Measurements from ENCODE around the gene HCAR1.
"Not testable (repeated sequence)": the region's sequence is repeated elsewhere in the genome, so short reads cannot be mapped to it uniquely, and the experiment has no call there.

The HCAR1 gene

GRCh38 chr12:122696922-122697321 is 33.7 kb downstream of the HCAR1 start:
- H3K27ac ChIP-seq (ENCODE audit: extremely low read depth, low read depth, low read length); H3K9me3 ChIP-seq (ENCODE audit: control insufficient read depth, insufficient read depth, low read depth, low read length); H3K36me3 ChIP-seq (ENCODE audit: control insufficient read depth in 2 of 2, insufficient read depth in 1 of 2, low read length in 2 of 2); H3K4me1 ChIP-seq (ENCODE audit: control insufficient read depth, insufficient read depth, low read length); H3K4me3 ChIP-seq (ENCODE audit: low read depth, low read length); CTCF ChIA-PET; POLR2A ChIA-PET: not testable (repeated sequence)

- Histone ChIP-seq H3K4me1 (ENCODE audit: control insufficient read depth, insufficient read depth, low read length) (no peaks in the 10 kb centered on the region), H3K27ac (ENCODE audit: extremely low read depth, low read depth, low read length) (no peak overlapping the region), H3K4me3 (ENCODE audit: low read depth, low read length) (no peak overlapping the region), H3K36me3 (ENCODE audit: control insufficient read depth in 2 of 2, insufficient read depth in 1 of 2, low read length in 2 of 2) (no peaks in the 10 kb centered on the region), H3K9me3 (ENCODE audit: control insufficient read depth, insufficient read depth, low read depth, low read length) (no peaks in the 10 kb centered on the region)
- POLR2A ChIA-PET = no interaction called here
- CTCF ChIA-PET = interaction anchor here (0.6 kb wide), 3 partner anchors 50 to 1333 kb away, joined by 3 read pairs; no protein-coding TSS in a partner anchor
- TF ChIP-seq MEIS1 (CRISPR knock-in tag; IDR thresholded peaks at IDR 0.05; ENCODE audit: borderline replicate concordance) (no peak), GFI1B (tag by site-specific recombination; IDR thresholded peaks at IDR 0.05) (no peak), ZNF214 (tag by site-specific recombination; IDR thresholded peaks at IDR 0.05; ENCODE audit: borderline replicate concordance) (no peak), KLF9 (tag by site-specific recombination; IDR thresholded peaks at IDR 0.05; ENCODE audit: low read depth) (no peak), ZNF501 (tag by site-specific recombination; IDR thresholded peaks at IDR 0.05) (no peak), ZSCAN30 (tag by site-specific recombination; IDR thresholded peaks at IDR 0.05) (no peak), MYNN (tag by site-specific recombination; IDR thresholded peaks at IDR 0.05; ENCODE audit: borderline replicate concordance) (no peak), ZNF302 (tag by site-specific recombination; IDR thresholded peaks at IDR 0.05; ENCODE audit: low read depth) (no peak), ZNF138 (tag by site-specific recombination; IDR thresholded peaks at IDR 0.05; ENCODE audit: borderline replicate concordance) (no peak), ZNF146 (tag by site-specific recombination; IDR thresholded peaks at IDR 0.05) (no peak), ZNF24 (tag by site-specific recombination; IDR thresholded peaks at IDR 0.05) (no peak), PBX3 (CRISPR knock-in tag; IDR thresholded peaks at IDR 0.05) (no peak), ZNF132 (tag by site-specific recombination; IDR thresholded peaks at IDR 0.05; ENCODE audit: borderline replicate concordance) (no peak), ZNF416 (tag by site-specific recombination; IDR thresholded peaks at IDR 0.05) (no peak), HOXA7 (CRISPR knock-in tag; IDR thresholded peaks at IDR 0.05; ENCODE audit: borderline replicate concordance) (no peak)
- TF ChIP-seq, protein P1, sequence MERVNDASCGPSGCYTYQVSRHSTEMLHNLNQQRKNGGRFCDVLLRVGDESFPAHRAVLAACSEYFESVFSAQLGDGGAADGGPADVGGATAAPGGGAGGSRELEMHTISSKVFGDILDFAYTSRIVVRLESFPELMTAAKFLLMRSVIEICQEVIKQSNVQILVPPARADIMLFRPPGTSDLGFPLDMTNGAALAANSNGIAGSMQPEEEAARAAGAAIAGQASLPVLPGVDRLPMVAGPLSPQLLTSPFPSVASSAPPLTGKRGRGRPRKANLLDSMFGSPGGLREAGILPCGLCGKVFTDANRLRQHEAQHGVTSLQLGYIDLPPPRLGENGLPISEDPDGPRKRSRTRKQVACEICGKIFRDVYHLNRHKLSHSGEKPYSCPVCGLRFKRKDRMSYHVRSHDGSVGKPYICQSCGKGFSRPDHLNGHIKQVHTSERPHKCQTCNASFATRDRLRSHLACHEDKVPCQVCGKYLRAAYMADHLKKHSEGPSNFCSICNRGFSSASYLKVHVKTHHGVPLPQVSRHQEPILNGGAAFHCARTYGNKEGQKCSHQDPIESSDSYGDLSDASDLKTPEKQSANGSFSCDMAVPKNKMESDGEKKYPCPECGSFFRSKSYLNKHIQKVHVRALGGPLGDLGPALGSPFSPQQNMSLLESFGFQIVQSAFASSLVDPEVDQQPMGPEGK (tag by site-specific recombination; IDR thresholded peaks at IDR 0.05) = no peak
Measured at GRCh38 chr12:122691566-122691965, 39.1 kb downstream of the HCAR1 start.

DNA sequence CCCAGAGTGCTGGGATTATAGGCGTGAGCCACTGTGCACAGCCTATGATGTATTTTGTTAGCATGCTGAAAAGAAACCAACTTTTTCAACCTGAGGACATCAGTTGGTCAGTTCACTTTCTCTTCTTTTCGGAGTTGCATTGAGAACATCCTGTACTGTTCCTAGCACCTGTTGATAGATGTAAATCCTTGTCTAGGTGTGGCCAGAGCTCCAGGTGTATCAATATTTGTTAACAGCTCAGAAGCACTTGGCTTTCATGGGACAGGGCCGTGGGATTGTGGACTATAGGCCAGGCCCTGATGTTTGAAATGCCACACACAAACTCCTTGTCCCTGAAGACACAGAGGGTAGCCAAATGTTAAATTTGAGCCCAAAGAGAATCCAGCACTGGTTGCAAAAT is 42.4 kb downstream of the HCAR1 start:
- POLR2A ChIA-PET = no interaction called here
- CTCF ChIA-PET = no interaction called here
- TF ChIP-seq ZFP69B (tag by site-specific recombination; IDR thresholded peaks at IDR 0.05) = no peak
- no peak for TF ChIP-seq SALL2 (tag by site-specific recombination; IDR thresholded peaks at IDR 0.05; ENCODE audit: borderline replicate concordance)
- TF ChIP-seq ZIC2 (tag by site-specific recombination; IDR thresholded peaks at IDR 0.05) = no peak
- TF ChIP-seq SCRT2 (tag by site-specific recombination; IDR thresholded peaks at IDR 0.05) = peak; percentile 53; the same call in 1 of the 2 replicates
- TF ChIP-seq ZNF248 (tag by site-specific recombination; IDR thresholded peaks at IDR 0.05) = no peak
- no peak overlapping the region for H3K4me3 ChIP-seq (ENCODE audit: low read depth, low read length)
- H3K9me3 ChIP-seq (ENCODE audit: control insufficient read depth, insufficient read depth, low read depth, low read length) = no peaks in the 10 kb centered on the region
- no peak overlapping the region for H3K27ac ChIP-seq (ENCODE audit: extremely low read depth, low read depth, low read length)
- H3K4me1 ChIP-seq (ENCODE audit: control insufficient read depth, insufficient read depth, low read length) = no peaks in the 10 kb centered on the region; the same call in 1 of the 2 replicates
- no peaks in the 10 kb centered on the region for H3K36me3 ChIP-seq (ENCODE audit: control insufficient read depth in 2 of 2, insufficient read depth in 1 of 2, low read length in 2 of 2)

All from HEK293 (cell line).